IMR-90 (cell line): Measurements from ENCODE around the gene TENT5C. TPM values are rescaled to one million over a fixed set of nuclear protein-coding genes. Genes with fewer than 3 reads are reported as not detected.

Experiments
- ATAC-seq: fragments of 200-7000 bp; cut with Tn5 transposase; 2 replicates; pipeline ENCODE4 v1.9.1; 2020; ENCODE audit warnings: low read depth, mild to moderate bottlenecking, moderate library complexity
- BruUV-seq: library from RNA; stranded (reverse); fragments of 400-500 nt; replicated peaks from 2 replicates; lab custom pipeline; 2021; lab: Mats Ljungman, UMichigan
- CTCF ChIA-PET: fragments of 300-600 bp; formaldehyde crosslinking; extraction: SDS; loops from one replicate; lab custom pipeline; 2021; ENCODE audit warnings: antibody characterized with exemption; lab: Yijun Ruan, JAX
- POLR2A ChIA-PET: fragments of 300-600 bp; sonication (Branson Sonifier 250); formaldehyde crosslinking; loops from one replicate; lab custom pipeline; 2022; ENCODE audit warnings: antibody characterized with exemption; ENCODE audit not compliant: unreplicated experiment; lab: Charles Lee
- DNase-seq: peaks from one replicate; pipeline ENCODE4 v3.0.0; 2013
- H2AFZ ChIP-seq: replicated peaks from 2 replicates; pipeline ENCODE3; 2013; ENCODE audit warnings: low read length, mild to moderate bottlenecking; ENCODE audit not compliant: poor library complexity
- H2AK5ac ChIP-seq: 2 replicates; pipeline ENCODE4 v1.6.1; 2013; ENCODE audit warnings: low read depth, low read length, inconsistent platforms
- H2AK9ac ChIP-seq: replicated peaks from 2 replicates; pipeline ENCODE3; 2013; ENCODE audit warnings: mild to moderate bottlenecking, low read depth, low read length, moderate library complexity; ENCODE audit not compliant: poor library complexity
- H2BK120ac ChIP-seq: 2 replicates; pipeline ENCODE4 v1.6.1; 2013; ENCODE audit warnings: low read depth, low read length, inconsistent platforms
- H2BK15ac ChIP-seq: 3 replicates; pipeline ENCODE4 v1.6.1; 2013; ENCODE audit warnings: low read depth, low read length, inconsistent platforms
- H2BK20ac ChIP-seq: 2 replicates; pipeline ENCODE4 v1.6.1; 2013; ENCODE audit warnings: low read depth, mild to moderate bottlenecking, inconsistent platforms, low read length, moderate library complexity
- H2BK5ac ChIP-seq: 2 replicates; pipeline ENCODE4 v1.6.1; 2013; ENCODE audit warnings: mild to moderate bottlenecking, low read depth, low read length, inconsistent platforms; ENCODE audit not compliant: poor library complexity, severe bottlenecking
- H3K14ac ChIP-seq: replicated peaks from 2 replicates; pipeline ENCODE4 v1.6.1; 2013; ENCODE audit warnings: low read depth, low read length, inconsistent platforms
- H3K18ac ChIP-seq: 2 replicates; pipeline ENCODE4 v1.6.1; 2013; ENCODE audit warnings: low read depth, low read length, control low read depth
- H3K23ac ChIP-seq: 2 replicates; pipeline ENCODE4 v1.6.1; 2013; ENCODE audit warnings: low read depth, low read length, inconsistent platforms
- H3K27ac ChIP-seq: 2 replicates; pipeline ENCODE4 v1.5.1; 2013; ENCODE audit warnings: mild to moderate bottlenecking, control low read depth, low read length; ENCODE audit not compliant: insufficient read depth
- H3K27me3 ChIP-seq: 2 replicates; pipeline ENCODE4 v1.6.1; 2013; ENCODE audit warnings: low read length; ENCODE audit not compliant: control insufficient read depth, insufficient read depth
- H3K36me3 ChIP-seq: 2 replicates; pipeline ENCODE4 v1.6.1; 2013; ENCODE audit warnings: low read length, mixed read lengths; ENCODE audit not compliant: control insufficient read depth, insufficient read depth
- H3K4ac ChIP-seq: 2 replicates; pipeline ENCODE4 v1.6.1; 2013; ENCODE audit warnings: low read depth, low read length, inconsistent platforms
- H3K4me1 ChIP-seq: 2 replicates; pipeline ENCODE4 v1.6.1; 2013; ENCODE audit warnings: low read length, mixed read lengths; ENCODE audit not compliant: control insufficient read depth, insufficient read depth
- H3K4me2 ChIP-seq: 2 replicates; pipeline ENCODE4 v1.6.1; 2013; ENCODE audit warnings: low read depth, mild to moderate bottlenecking, control low read depth, low read length, moderate library complexity
- H3K4me3 ChIP-seq: 2 replicates; pipeline ENCODE4 v1.5.1; 2013; ENCODE audit warnings: low read depth, mild to moderate bottlenecking, control low read depth, low read length, moderate library complexity; ENCODE audit not compliant: insufficient read depth
- H3K56ac ChIP-seq: 2 replicates; pipeline ENCODE4 v1.6.1; 2013; ENCODE audit warnings: low read length, inconsistent platforms; ENCODE audit not compliant: insufficient read depth; ENCODE audit errors: extremely low read depth
- H3K79me1 ChIP-seq, 2 experiments: 2 replicates each; pipeline ENCODE4 v1.6.1; 2013; ENCODE audit warnings: low read length in 2 of 2, inconsistent platforms in 1 of 2, low read depth in 1 of 2
- H3K9ac ChIP-seq: 2 replicates; pipeline ENCODE4 v1.6.1; 2013; ENCODE audit warnings: low read depth, low read length, control low read depth
- H3K9me1 ChIP-seq: 2 replicates; pipeline ENCODE4 v1.6.1; 2013; ENCODE audit warnings: low read length, inconsistent platforms; ENCODE audit not compliant: insufficient read depth
- H3K9me3 ChIP-seq: 2 replicates; pipeline ENCODE4 v1.6.1; 2013; ENCODE audit warnings: low read length; ENCODE audit not compliant: control insufficient read depth, insufficient read depth
- H4K20me1 ChIP-seq: 2 replicates; pipeline ENCODE4 v1.6.1; 2013; ENCODE audit warnings: low read length, inconsistent platforms; ENCODE audit not compliant: insufficient read depth
- H4K5ac ChIP-seq: 2 replicates; pipeline ENCODE4 v1.6.1; 2013; ENCODE audit warnings: mild to moderate bottlenecking, low read depth, low read length, control low read depth
- H4K8ac ChIP-seq, 2 experiments: 2 replicates each; pipeline ENCODE4 v1.6.1; 2013; ENCODE audit warnings: low read depth in 2 of 2, low read length in 2 of 2, control low read depth in 1 of 2, inconsistent platforms in 1 of 2
- H4K91ac ChIP-seq: 2 replicates; pipeline ENCODE4 v1.6.1; 2013; ENCODE audit warnings: low read depth, low read length, inconsistent platforms; ENCODE audit not compliant: insufficient read depth
- BHLHE40 ChIP-seq: fragments of 150-350 bp; IDR thresholded peaks from 2 replicates; pipeline ENCODE4 v1.6.1; 2016; ENCODE audit warnings: mild to moderate bottlenecking, low read depth, low read length
- CEBPB ChIP-seq: IDR thresholded peaks from 2 replicates; pipeline ENCODE4 v1.6.1; 2012; ENCODE audit warnings: low read depth, low read length, improper control_type of control experiment
- FOS ChIP-seq: fragments of 150-350 bp; IDR thresholded peaks from 2 replicates; pipeline ENCODE4 v1.6.1; 2016; ENCODE audit warnings: low read depth, low read length
- MAZ ChIP-seq: IDR thresholded peaks from 2 replicates; pipeline ENCODE4 v1.6.1; 2012; ENCODE audit warnings: low read depth, mild to moderate bottlenecking, low read length, improper control_type of control experiment, moderate library complexity, borderline replicate concordance
- POLR2A ChIP-seq: IDR thresholded peaks from 2 replicates; pipeline ENCODE4 v1.6.1; 2012; ENCODE audit warnings: mild to moderate bottlenecking, low read depth, low read length
- RAD21 ChIP-seq: IDR thresholded peaks from 2 replicates; pipeline ENCODE4 v1.6.1; 2012; ENCODE audit warnings: low read length, improper control_type of control experiment
- RCOR1 ChIP-seq: IDR thresholded peaks from 2 replicates; pipeline ENCODE4 v1.6.1; 2012; ENCODE audit warnings: mild to moderate bottlenecking, low read length, improper control_type of control experiment; ENCODE audit not compliant: insufficient replicate concordance
- RFX5 ChIP-seq: IDR thresholded peaks from 2 replicates; pipeline ENCODE4 v1.8.0; 2012; ENCODE audit warnings: low read depth, mild to moderate bottlenecking, low read length, moderate library complexity
- WGBS, 2 experiments: methylation state at CpG; one replicate each; pipeline versions ENCODE4 v1.1.5 to v1.1.7; 2013; ENCODE audit warnings: missing lambda C conversion rate in 2 of 2; ENCODE audit not compliant: insufficient read length in 1 of 2; ENCODE audit errors: extremely low coverage in 2 of 2; 5-methylcytosine and 5-hydroxymethylcytosine counted together
- dilution Hi-C: fragments of 300-500 bp; cut with HindIII; formaldehyde crosslinking; loops from one replicate; pipeline ENCODE4 v1.14.3; 2018; ENCODE audit warnings: low sequenced_read_pairs; ENCODE audit not compliant: unreplicated experiment
- in situ Hi-C: fragments of 300-500 bp; cut with MboI; formaldehyde crosslinking; loops from 3 replicates; pipeline ENCODE4 v1.14.3; 2019; ENCODE audit warnings: low sequenced_read_pairs, inconsistent platforms, mixed read lengths
- intact Hi-C: fragments of 100-400 bp; cut with micrococcal nuclease; formaldehyde crosslinking; loops from 2 replicates; pipeline ENCODE4 v1.10.0; 2022
- polyA plus RNA-seq, 3 experiments: library from polyadenylated mRNA; depleted of rRNA; stranded (reverse); fragments of >200 nt; gene quantifications; 2 replicates each; pipeline ENCODE4 v1.2.3, GENCODE V29; 2012; ENCODE audit warnings: low replicate concordance in 1 of 3
- total RNA-seq: library from RNA; depleted of rRNA; stranded (reverse); fragments of >200 nt; gene quantifications from 2 replicates; pipeline ENCODE4 v1.2.3, GENCODE V29; 2012
- TF ChIP-seq, protein P1 (sequence below): conservative IDR thresholded peaks from 2 replicates; pipeline ENCODE4 v1.5.1; 2012; ENCODE audit warnings: mild to moderate bottlenecking, low read depth, low read length, improper control_type of control experiment
- TF ChIP-seq, protein P2 (sequence below): fragments of 150-350 bp; IDR thresholded peaks from 2 replicates; pipeline ENCODE4 v1.6.1; 2016; ENCODE audit warnings: low read depth, mild to moderate bottlenecking, low read length, moderate library complexity, borderline replicate concordance

The TENT5C gene
- total and polyA plus RNA-seq, 2 of the 4 experiments (the other 2 are of a cell fraction), result 1.5 to 4.1 TPM

DNA sequence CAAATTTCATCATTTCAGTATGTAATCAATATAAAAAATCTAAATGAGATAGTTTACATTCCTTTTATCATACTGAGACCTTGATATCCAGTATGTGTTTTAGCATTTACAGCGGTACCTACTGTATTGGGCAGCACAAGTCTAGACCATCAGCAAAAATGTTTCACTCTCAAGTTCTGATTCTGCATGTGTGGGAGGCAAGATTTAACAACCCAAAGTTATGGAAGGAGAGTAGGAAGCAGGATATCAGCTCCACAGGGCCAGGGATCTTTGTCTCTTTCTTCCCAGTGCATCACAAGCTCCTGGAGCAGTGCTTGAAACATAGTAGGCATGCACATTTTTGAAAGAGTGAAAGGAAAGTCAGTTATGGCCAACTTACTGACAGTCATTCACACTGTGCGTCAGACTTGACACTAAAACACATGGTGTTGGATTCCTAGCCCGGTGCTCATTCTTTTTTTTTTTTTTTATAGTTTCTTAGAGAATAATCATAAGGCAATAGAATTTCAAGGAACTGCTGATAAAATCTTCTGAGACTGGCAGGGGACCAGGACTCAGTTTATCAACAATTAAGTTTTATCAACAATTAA, 6.1 kb downstream of the TENT5C start:
- WGBS, 2 experiments, result no CpG with 5 or more reads among the region's 3 CpGs
- no TSS peak for BruUV-seq
- Histone ChIP-seq H2BK20ac (no peak overlapping the region), H3K27me3 (no peaks in the 10 kb centered on the region), H3K4ac (0 out of 2 replicates have a peak overlapping the region, but pooled peaks have one; percentile 54), H3K9me3 (no peaks in the 10 kb centered on the region), H4K5ac (0 out of 2 replicates have a peak overlapping the region, but pooled peaks have one; percentile 19), H3K18ac (peak overlapping the region; percentile 14; the same call in 1 of the 2 replicates), H3K9ac (no peak overlapping the region), H3K36me3 (no peaks in the 10 kb centered on the region), H2AFZ (no peak overlapping the region), H3K56ac (no peak overlapping the region), H2BK120ac (no peak overlapping the region), H3K27ac (peak overlapping the region; percentile 11; the same call in 1 of the 2 replicates), H3K4me3 (no peak overlapping the region), H3K23ac (peak overlapping the region; percentile 19; the same call in 1 of the 2 replicates), H4K20me1 (peaks cover 97% of the 10 kb centered on the region; the same call in 1 of the 2 replicates), H2BK5ac (no peak overlapping the region), H2BK15ac (no peak overlapping the region), H3K4me1 (peaks cover 30% of the 10 kb centered on the region), H3K79me1 (peaks cover 16 to 94% of the 10 kb centered on the region in 2 experiments), H4K91ac (no peak overlapping the region), H4K8ac (peak overlapping the region in 1 of 2 experiments; percentile 45; a peak in 1 of 4 replicates), H3K9me1 (peaks cover 57% of the 10 kb centered on the region), H3K14ac (peak overlapping the region; percentile 4; the same call in 1 of the 2 replicates), H2AK5ac (no peak overlapping the region), H3K4me2 (no peak overlapping the region), H2AK9ac (peak overlapping the region; percentile 31)
- in situ Hi-C loops, result no loop called here
- no peak for DNase-seq
- POLR2A ChIA-PET, result no interaction called here
- ATAC-seq, result no peak
- intact Hi-C loops, result no loop called here
- CTCF ChIA-PET, result interaction anchor here (1.2 to 1.6 kb wide), 2 partner anchors 75 to 284 kb away, joined by 3 read pairs; no protein-coding TSS in a partner anchor
- TF ChIP-seq RFX5, result no peak
- TF ChIP-seq CEBPB, result no peak
- TF ChIP-seq FOS, result no peak
- TF ChIP-seq MAZ, result no peak
- no peak for TF ChIP-seq BHLHE40
- no peak for TF ChIP-seq RAD21
- TF ChIP-seq POLR2A, result no peak
- TF ChIP-seq, protein P1, sequence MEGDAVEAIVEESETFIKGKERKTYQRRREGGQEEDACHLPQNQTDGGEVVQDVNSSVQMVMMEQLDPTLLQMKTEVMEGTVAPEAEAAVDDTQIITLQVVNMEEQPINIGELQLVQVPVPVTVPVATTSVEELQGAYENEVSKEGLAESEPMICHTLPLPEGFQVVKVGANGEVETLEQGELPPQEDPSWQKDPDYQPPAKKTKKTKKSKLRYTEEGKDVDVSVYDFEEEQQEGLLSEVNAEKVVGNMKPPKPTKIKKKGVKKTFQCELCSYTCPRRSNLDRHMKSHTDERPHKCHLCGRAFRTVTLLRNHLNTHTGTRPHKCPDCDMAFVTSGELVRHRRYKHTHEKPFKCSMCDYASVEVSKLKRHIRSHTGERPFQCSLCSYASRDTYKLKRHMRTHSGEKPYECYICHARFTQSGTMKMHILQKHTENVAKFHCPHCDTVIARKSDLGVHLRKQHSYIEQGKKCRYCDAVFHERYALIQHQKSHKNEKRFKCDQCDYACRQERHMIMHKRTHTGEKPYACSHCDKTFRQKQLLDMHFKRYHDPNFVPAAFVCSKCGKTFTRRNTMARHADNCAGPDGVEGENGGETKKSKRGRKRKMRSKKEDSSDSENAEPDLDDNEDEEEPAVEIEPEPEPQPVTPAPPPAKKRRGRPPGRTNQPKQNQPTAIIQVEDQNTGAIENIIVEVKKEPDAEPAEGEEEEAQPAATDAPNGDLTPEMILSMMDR, result no peak
- TF ChIP-seq, protein P2, sequence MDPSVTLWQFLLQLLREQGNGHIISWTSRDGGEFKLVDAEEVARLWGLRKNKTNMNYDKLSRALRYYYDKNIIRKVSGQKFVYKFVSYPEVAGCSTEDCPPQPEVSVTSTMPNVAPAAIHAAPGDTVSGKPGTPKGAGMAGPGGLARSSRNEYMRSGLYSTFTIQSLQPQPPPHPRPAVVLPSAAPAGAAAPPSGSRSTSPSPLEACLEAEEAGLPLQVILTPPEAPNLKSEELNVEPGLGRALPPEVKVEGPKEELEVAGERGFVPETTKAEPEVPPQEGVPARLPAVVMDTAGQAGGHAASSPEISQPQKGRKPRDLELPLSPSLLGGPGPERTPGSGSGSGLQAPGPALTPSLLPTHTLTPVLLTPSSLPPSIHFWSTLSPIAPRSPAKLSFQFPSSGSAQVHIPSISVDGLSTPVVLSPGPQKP, result no peak
- no peak for TF ChIP-seq RCOR1
- dilution Hi-C loops, result no loop called here
